Heart left ventricle (tissue), 16 donors: ENCODE data around the gene MIDN. TPM values are rescaled to one million over a fixed set of nuclear protein-coding genes. Genes with fewer than 3 reads are reported as not detected.

Experiments
- ATAC-seq, 4 donors: fragments of 200-7000 bp; cut with Tn5 transposase; one replicate each; pipeline ENCODE4 v1.9.1; 2020 to 2022; ENCODE audit warnings: moderate library complexity in 4 of 4, mild to moderate bottlenecking in 3 of 4, moderate number of reproducible peaks in 1 of 4
- DNase-seq, 5 donors: peaks; one replicate each; pipeline ENCODE4 v3.0.0-alpha.2; 2020
- H3K27ac ChIP-seq, 12 donors: fragments of 200-600 bp; sonication (generic) in 4 of 12; one replicate each; pipeline versions ENCODE4 v1.5.0 to v1.8.0; 2016 to 2022; ENCODE audit warnings: mild to moderate bottlenecking in 2 of 12
- H3K27me3 ChIP-seq, 9 donors: fragments of 200-600 bp; sonication (generic) in 2 of 9; one replicate each; pipeline versions ENCODE4 v1.5.1 to v1.8.0; 2016 to 2022; ENCODE audit warnings: mild to moderate bottlenecking in 3 of 9
- H3K36me3 ChIP-seq, 9 donors: fragments of 200-600 bp; sonication (generic) in 2 of 9; one replicate each; pipeline versions ENCODE4 v1.5.0 to v1.8.0; 2018 to 2022; ENCODE audit warnings: mild to moderate bottlenecking in 2 of 9
- H3K4me1 ChIP-seq, 12 donors: fragments of 200-600 bp; sonication (generic) in 4 of 12; one replicate each; pipeline versions ENCODE4 v1.5.0 to v1.8.0; 2016 to 2022; ENCODE audit warnings: mild to moderate bottlenecking in 3 of 12
- H3K4me3 ChIP-seq, 12 donors: fragments of 200-600 bp; sonication (generic) in 4 of 12; one replicate each; pipeline versions ENCODE4 v1.5.0 to v1.8.0; 2017 to 2022; ENCODE audit warnings: mild to moderate bottlenecking in 9 of 12, moderate library complexity in 4 of 12
- H3K9me3 ChIP-seq, 12 donors: fragments of 200-600 bp; sonication (generic) in 4 of 12; one replicate each; pipeline versions ENCODE4 v1.5.0 to v1.8.0; 2016 to 2022; ENCODE audit warnings: mild to moderate bottlenecking in 1 of 12
- POLR2A ChIP-seq, 2 donors: fragments of 450-650 bp; IDR thresholded peaks; one replicate each; pipeline ENCODE4 v1.6.1; 2017; ENCODE audit warnings: antibody characterized with exemption in 2 of 2, mild to moderate bottlenecking in 2 of 2, moderate library complexity in 2 of 2
- WGBS, 4 donors: extraction: QIAGEN DNeasy Blood & Tissue Kit in 2 of 4; methylation state at CpG; one replicate each; pipeline versions ENCODE4 v1.1.5 to v1.1.7; 2013 to 2018; 5-methylcytosine and 5-hydroxymethylcytosine counted together
- intact Hi-C, 10 donors: fragments of 100-400 bp; cut with DNase I; formaldehyde crosslinking; loops; one replicate each; pipeline versions ENCODE4 v1.11.1 to v1.14.2; 2022
- polyA plus RNA-seq, 2 donors: library from polyadenylated mRNA; stranded (reverse); fragments of 200-250 nt; gene quantifications; one replicate each; pipeline ENCODE4 v1.2.3, GENCODE V29; 2013
- total RNA-seq, 9 donors: library from RNA; depleted of rRNA in 2 of 9; stranded (reverse); fragments of >200 nt in 2 of 9; fragmentation: NEBNext Ultra II Directional in 3 of 9; extraction: Animal tissue kit (Norgen Biotek cat#: 25700) in 3 of 9; gene quantifications; one replicate each; pipeline versions ENCODE4 v1.1.0 to v1.2.4, GENCODE V29; 2016 to 2023
- TF ChIP-seq, protein P1 (sequence below), 12 donors: fragments of 200-600 bp; sonication (generic) in 4 of 12; IDR thresholded peaks; one replicate each; pipeline versions ENCODE4 v1.5.0 to v1.8.0; 2018 to 2022; ENCODE audit warnings: antibody characterized with exemption in 12 of 12, mild to moderate bottlenecking in 5 of 12
- donor health status: ischemic (EF 13 %, LVEDD 7.1; RV severe dilation, severe dysfunction).
- donor health status: healthy with polysubstance abuse.
- donor health status: DM: no; HTN: yes; CAD: no.
- donor health status: DM: no; HTN: no; CAD: no.
- donor health status: ischemic (EF 25% LVEDD 6.9; RV normal size, moderate dysfunction).
- donor health status: ischemic (EF 25% LVEDD 5.7; RV mildly dilated, moderate dysfunction).
- donor health status: healthy.
- donor health status: DM: yes; HTN: yes; CAD: no.
- donor health status: ischemic (EF 35%, LVEDD 5.7; RV mildly dilated, moderate dysfunction).
- donor health status: nonischemic (EF 11% LVEDD 7.7; RV severe dilation, severe dysfunction).
- donor health status: DM: yes; HTN: yes; CAD: no.
- donor health status: PGD.
- donor health status: ischemic (EF 29% LVEDD 5.4; RV normal size, mild dysfunction).
- donor health status: nonischemic (EF 23%, LVEDD 6.1; RV moderate dilation, normal function).

The MIDN gene
- total and polyA plus RNA-seq, 11 donors, result 25.8 to 115 (median 50.7) TPM

DNA sequence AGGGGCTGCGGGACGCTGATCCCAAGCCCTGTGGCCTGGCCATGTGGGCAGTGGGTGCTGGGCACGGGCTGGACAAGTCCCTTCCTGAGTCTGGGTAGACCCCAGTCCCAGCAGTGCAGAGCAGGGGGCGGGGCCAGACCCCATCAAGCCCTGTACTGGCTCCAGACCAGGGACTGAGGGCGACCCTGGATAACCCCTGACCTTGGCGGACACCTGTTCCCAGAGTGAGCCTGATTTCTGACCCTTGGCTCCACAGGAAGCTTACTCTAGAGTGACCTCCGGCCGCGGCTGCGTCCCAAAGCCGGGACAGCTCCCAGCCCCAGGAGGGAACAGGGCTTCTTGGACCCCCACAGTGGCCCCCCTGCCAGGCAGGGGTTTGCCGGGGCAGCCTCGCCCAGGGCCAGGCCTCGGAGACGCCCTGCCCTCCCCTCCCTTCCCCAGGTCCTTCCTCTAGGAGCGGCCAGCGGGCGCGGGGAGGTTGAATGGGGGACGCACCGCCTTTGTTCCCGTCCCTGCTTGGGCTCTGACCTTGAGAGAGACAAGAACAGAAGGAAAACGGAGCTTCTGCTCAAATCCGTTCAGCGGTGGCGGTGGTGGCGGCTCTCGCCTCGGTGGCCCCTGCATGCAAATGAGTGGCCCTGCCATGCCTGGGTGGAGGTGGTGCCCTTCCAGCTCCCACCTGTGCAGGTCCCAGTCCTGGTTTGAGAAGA, 35.0 kb downstream of the MIDN start:
- ATAC-seq, result no peak
- Histone ChIP-seq H3K36me3 (peaks cover 0 to 19% (median 10%) of the 10 kb centered on the region in 9 donors), H3K27ac (no peak overlapping the region), H3K9me3 (no peaks in the 10 kb centered on the region), H3K4me1 (peaks cover 0 to 29% (median 3%) of the 10 kb centered on the region in 12 donors), H3K27me3 (peaks cover 20 to 52% (median 40%) of the 10 kb centered on the region in 9 donors), H3K4me3 (no peak overlapping the region)
- TF ChIP-seq, protein P1, sequence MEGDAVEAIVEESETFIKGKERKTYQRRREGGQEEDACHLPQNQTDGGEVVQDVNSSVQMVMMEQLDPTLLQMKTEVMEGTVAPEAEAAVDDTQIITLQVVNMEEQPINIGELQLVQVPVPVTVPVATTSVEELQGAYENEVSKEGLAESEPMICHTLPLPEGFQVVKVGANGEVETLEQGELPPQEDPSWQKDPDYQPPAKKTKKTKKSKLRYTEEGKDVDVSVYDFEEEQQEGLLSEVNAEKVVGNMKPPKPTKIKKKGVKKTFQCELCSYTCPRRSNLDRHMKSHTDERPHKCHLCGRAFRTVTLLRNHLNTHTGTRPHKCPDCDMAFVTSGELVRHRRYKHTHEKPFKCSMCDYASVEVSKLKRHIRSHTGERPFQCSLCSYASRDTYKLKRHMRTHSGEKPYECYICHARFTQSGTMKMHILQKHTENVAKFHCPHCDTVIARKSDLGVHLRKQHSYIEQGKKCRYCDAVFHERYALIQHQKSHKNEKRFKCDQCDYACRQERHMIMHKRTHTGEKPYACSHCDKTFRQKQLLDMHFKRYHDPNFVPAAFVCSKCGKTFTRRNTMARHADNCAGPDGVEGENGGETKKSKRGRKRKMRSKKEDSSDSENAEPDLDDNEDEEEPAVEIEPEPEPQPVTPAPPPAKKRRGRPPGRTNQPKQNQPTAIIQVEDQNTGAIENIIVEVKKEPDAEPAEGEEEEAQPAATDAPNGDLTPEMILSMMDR (IDR thresholded peaks at IDR 0.05), result no peak
- no peak for TF ChIP-seq POLR2A (IDR thresholded peaks at IDR 0.05)
- WGBS, 4 donors, result 57 to 82% (median 61%) methylated on average over 16 to 29 of the region's 29 CpGs
- intact Hi-C loops, result loop anchor here in 4 of 10 donors (5.0 to 10.0 kb wide), 5 partner anchors 71 to 241 kb away; partner anchors contain the start of genes PLK5 (in 2 of the 4) and GAMT (in 1 of the 4)
- no peak for DNase-seq

DNA sequence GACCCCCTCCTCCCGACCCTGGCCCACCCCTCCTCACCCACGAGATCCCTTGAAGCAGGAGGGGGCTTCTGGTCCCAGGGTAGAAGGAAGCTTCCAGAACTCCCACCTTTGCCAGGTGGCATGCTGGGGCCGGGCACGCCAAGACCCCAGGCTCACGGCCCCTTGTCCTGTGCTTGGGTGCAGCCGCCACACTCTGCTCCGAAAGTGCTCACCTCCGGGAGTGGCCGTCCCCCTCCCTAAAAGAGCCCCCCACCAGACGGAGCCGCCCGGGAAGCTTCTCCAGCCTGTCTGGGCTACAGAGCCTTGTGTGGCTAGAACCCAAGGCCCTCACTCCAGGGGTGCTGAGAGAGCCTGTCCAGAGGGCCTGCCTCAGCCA, 35.5 kb downstream of the MIDN start:
- DNase-seq (no peak), ATAC-seq (no peak)
- Histone ChIP-seq H3K4me1 (peaks cover 0 to 29% (median 3%) of the 10 kb centered on the region in 12 donors), H3K27ac (no peak overlapping the region), H3K9me3 (no peaks in the 10 kb centered on the region), H3K27me3 (peaks cover 20 to 57% (median 45%) of the 10 kb centered on the region in 9 donors), H3K36me3 (peaks cover 0 to 13% (median 6%) of the 10 kb centered on the region in 9 donors), H3K4me3 (no peak overlapping the region)
- no peak for TF ChIP-seq POLR2A (IDR thresholded peaks at IDR 0.05)
- TF ChIP-seq, protein P1 (IDR thresholded peaks at IDR 0.05), result no peak
- intact Hi-C loops, result loop anchor here in 4 of 10 donors (5.0 to 10.0 kb wide), 5 partner anchors 71 to 241 kb away; partner anchors contain the start of genes PLK5 (in 2 of the 4) and GAMT (in 1 of the 4)
- 69 to 96% (median 86%) methylated on average over 3 to 12 of the region's 12 CpGs for WGBS, 4 donors

DNA sequence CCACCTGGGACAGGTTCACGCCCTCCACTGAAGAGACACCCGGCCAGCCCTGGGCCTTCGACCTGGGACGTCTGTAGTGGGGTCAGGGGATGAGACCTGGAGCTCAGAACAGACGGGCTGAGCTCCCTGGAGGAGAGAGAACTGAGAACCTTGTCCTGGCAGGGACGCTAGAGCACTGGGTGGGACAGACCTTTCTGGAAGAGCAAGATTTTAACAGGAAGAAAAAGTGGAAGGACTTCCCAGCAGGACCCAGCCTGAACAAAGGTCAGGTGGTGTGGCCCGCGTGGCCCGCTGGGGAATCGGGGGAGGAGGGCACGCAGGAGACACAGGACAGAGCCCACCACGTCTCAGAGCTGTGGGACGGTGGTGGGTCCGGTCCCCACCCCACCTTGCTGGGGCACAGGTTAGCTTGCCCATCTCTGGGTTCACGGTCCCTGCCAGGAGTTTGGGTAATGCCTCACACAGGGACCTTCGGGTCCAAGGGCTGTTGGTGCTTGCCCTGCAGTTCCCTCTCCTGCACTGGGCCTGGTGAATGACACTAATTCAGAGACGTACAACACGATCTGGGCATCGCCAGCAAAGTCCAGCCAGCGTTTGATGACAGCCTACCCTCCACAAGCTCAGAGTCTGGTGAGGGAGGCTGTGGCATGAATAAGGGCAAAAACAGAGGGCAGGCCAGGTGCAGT, 36.1 kb downstream of the MIDN start:
- ATAC-seq (no peak), DNase-seq (peak in 1 of 5 donors; percentile 5)
- H3K27me3 ChIP-seq, result peaks cover 20 to 62% (median 50%) of the 10 kb centered on the region in 9 donors
- TF ChIP-seq POLR2A (IDR thresholded peaks at IDR 0.05), result no peak
- peaks cover 0 to 29% (median 3%) of the 10 kb centered on the region in 12 donors for H3K4me1 ChIP-seq
- peaks cover 0 to 8% (median under 1%) of the 10 kb centered on the region in 9 donors for H3K36me3 ChIP-seq
- no peaks in the 10 kb centered on the region for H3K9me3 ChIP-seq
- H3K4me3 ChIP-seq, result no peak overlapping the region
- H3K27ac ChIP-seq, result no peak overlapping the region
- WGBS, 4 donors, result 78 to 90% (median 82%) methylated on average over 13 to 20 of the region's 20 CpGs
- intact Hi-C loops, result loop anchor here in 4 of 10 donors (5.0 to 10.0 kb wide), 5 partner anchors 70 to 240 kb away; partner anchors contain the start of genes PLK5 (in 2 of the 4) and GAMT (in 1 of the 4)

DNA sequence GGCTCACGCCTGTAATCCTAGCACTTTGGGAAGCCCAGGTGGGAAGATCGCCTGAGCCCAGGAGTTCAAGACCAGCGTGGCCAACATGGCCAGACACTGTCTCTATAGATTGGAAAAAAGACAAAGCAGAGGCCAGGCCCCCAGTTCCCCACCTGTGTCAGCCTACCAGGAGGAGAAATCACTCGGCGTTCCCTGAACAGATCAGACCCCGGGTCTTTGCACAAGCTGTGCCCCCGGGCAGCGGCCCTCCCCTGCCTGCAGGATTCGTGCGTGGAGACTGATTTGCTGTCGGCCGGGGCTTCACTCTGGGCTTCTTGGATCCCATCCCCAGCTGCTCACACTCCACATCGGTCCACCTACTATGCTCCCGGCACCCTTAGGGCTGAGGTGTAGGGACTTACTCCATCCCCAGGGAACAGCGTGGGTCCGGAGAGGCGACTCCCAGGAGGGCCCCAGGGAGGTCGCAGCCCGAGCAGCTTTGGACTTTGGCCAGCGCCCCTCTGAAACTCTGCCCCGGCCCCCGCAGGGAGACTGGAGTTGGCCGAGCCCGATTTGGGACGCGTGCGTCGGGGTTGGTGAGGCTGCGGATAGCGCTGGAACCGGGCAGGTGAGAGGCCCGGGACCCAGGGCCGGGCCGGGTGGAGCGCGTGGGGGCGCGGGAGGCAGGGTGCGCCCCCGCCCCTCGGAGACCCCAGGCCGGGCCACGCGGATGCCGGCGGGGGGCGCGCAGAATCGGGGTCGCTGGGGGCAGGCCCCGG, 36.8 kb downstream of the MIDN start:
- DNase-seq, result no peak
- TF ChIP-seq, protein P1 (IDR thresholded peaks at IDR 0.05), result no peak
- no peak for TF ChIP-seq POLR2A (IDR thresholded peaks at IDR 0.05)
- WGBS, 4 donors, result 17 to 55% (median 27%) methylated on average over 12 to 51 of the region's 51 CpGs
- H3K4me1 ChIP-seq, result peaks cover 0 to 23% (median 0%) of the 10 kb centered on the region in 12 donors
- H3K27me3 ChIP-seq, result peaks cover 20 to 68% (median 50%) of the 10 kb centered on the region in 9 donors
- peak overlapping the region in 1 of 12 donors; percentile 9 for H3K4me3 ChIP-seq
- peaks cover 0 to under 1% (median 0%) of the 10 kb centered on the region in 9 donors for H3K36me3 ChIP-seq
- intact Hi-C loops, result loop anchor here in 4 of 10 donors (5.0 to 10.0 kb wide), 5 partner anchors 70 to 240 kb away; partner anchors contain the start of genes PLK5 (in 2 of the 4) and GAMT (in 1 of the 4)
- H3K27ac ChIP-seq, result no peak overlapping the region
- no peaks in the 10 kb centered on the region for H3K9me3 ChIP-seq
- ATAC-seq, result no peak
